WTC11 (cell line): ENCODE results near the gene ZNF814. TPM values are rescaled to one million over a fixed set of nuclear protein-coding genes. Genes with fewer than 3 reads are reported as not detected.

Experiments used
- ATAC-seq: fragments of 200-7000 bp; cut with Tn5 transposase; 2 replicates; pipeline ENCODE4 v1.10.0; 2021; ENCODE audit warnings: mild to moderate bottlenecking, moderate library complexity
- CTCF ChIA-PET: fragments of 300-600 bp; sonication (Branson Sonifier 250); formaldehyde crosslinking; loops from one replicate; lab custom pipeline; 2021; ENCODE audit warnings: antibody characterized with exemption; lab: Charles Lee
- POLR2A ChIA-PET: fragments of 350-600 bp; sonication (Branson Sonifier 250); formaldehyde crosslinking; loops from one replicate; lab custom pipeline; 2021; ENCODE audit warnings: antibody characterized with exemption; lab: Charles Lee
- DNase-seq: peaks from one replicate; pipeline ENCODE4 v3.0.0; 2021; ENCODE audit warnings: low spot score
- H3K27ac Mint-ChIP-seq: 2 replicates; pipeline ENCODE4 v1.8.0; 2021; ENCODE audit warnings: mixed read lengths
- H3K27me3 Mint-ChIP-seq: 2 replicates; pipeline ENCODE4 v1.8.0; 2021; ENCODE audit warnings: low read depth, mild to moderate bottlenecking, moderate library complexity, mixed read lengths
- H3K36me3 Mint-ChIP-seq: 2 replicates; pipeline ENCODE4 v1.8.0; 2021; ENCODE audit warnings: mixed read lengths
- H3K4me1 Mint-ChIP-seq: 2 replicates; pipeline ENCODE4 v1.8.0; 2022; ENCODE audit warnings: mixed read lengths
- H3K4me3 Mint-ChIP-seq: 2 replicates; pipeline ENCODE4 v1.8.0; 2021; ENCODE audit warnings: mild to moderate bottlenecking, moderate library complexity, mixed read lengths
- H3K9me3 Mint-ChIP-seq: 2 replicates; pipeline ENCODE4 v1.8.0; 2021; ENCODE audit warnings: mixed read lengths
- CREM ChIP-seq: sonication (generic); formaldehyde crosslinking; IDR thresholded peaks from 2 replicates; pipeline ENCODE4 v1.8.1; 2022; ENCODE audit warnings: mild to moderate bottlenecking, missing genetic modification reagents, moderate library complexity
- GABPB1 ChIP-seq: sonication (generic); formaldehyde crosslinking; IDR thresholded peaks from 2 replicates; pipeline ENCODE4 v1.8.1; 2023; ENCODE audit warnings: mild to moderate bottlenecking, missing genetic modification reagents
- JAZF1 ChIP-seq: fragments of 250-450 bp; sonication (Bioruptor Pico); IDR thresholded peaks from 2 replicates; pipeline ENCODE4 v1.9.0; 2021; ENCODE audit warnings: moderate library complexity, mild to moderate bottlenecking, inconsistent platforms
- NFE2L1 ChIP-seq: sonication (generic); formaldehyde crosslinking; IDR thresholded peaks from 2 replicates; pipeline ENCODE4 v1.8.1; 2023; ENCODE audit warnings: missing genetic modification reagents
- RELA ChIP-seq: sonication (generic); formaldehyde crosslinking; IDR thresholded peaks from 2 replicates; pipeline ENCODE4 v1.8.1; 2022; ENCODE audit warnings: missing genetic modification reagents, mild to moderate bottlenecking, borderline replicate concordance
- SMAD3 ChIP-seq: sonication (generic); formaldehyde crosslinking; IDR thresholded peaks from 2 replicates; pipeline ENCODE4 v1.8.0; 2022; ENCODE audit warnings: missing genetic modification reagents, mild to moderate bottlenecking, borderline replicate concordance
- TCF7 ChIP-seq: sonication (generic); formaldehyde crosslinking; IDR thresholded peaks from 2 replicates; pipeline ENCODE4 v1.8.0; 2022; ENCODE audit warnings: mild to moderate bottlenecking, low read depth, missing genetic modification reagents, moderate library complexity
- ZNF121 ChIP-seq: sonication (generic); formaldehyde crosslinking; IDR thresholded peaks from 2 replicates; pipeline ENCODE4 v1.8.0; 2023; ENCODE audit warnings: missing genetic modification reagents
- ZNF423 ChIP-seq: fragments of 250-450 bp; sonication (Bioruptor Pico); IDR thresholded peaks from 2 replicates; pipeline ENCODE4 v2.1.2; 2022; ENCODE audit warnings: mild to moderate bottlenecking, moderate library complexity
- ZNF671 ChIP-seq: fragments of 250-450 bp; sonication (Bioruptor Pico); IDR thresholded peaks from 2 replicates; pipeline ENCODE4 v1.8.0; 2021; ENCODE audit warnings: mild to moderate bottlenecking
- total RNA-seq: library from RNA; stranded (reverse); gene quantifications from 3 replicates; pipeline ENCODE4 v1.2.3, GENCODE V29; 2021
- TF ChIP-seq, protein P1 (sequence below): sonication (generic); formaldehyde crosslinking; IDR thresholded peaks from 2 replicates; pipeline ENCODE4 v1.8.1; 2022; ENCODE audit warnings: missing genetic modification reagents, borderline replicate concordance
- TF ChIP-seq, protein P2 (sequence below): sonication (generic); formaldehyde crosslinking; IDR thresholded peaks from 2 replicates; pipeline ENCODE4 v1.8.0; 2023; ENCODE audit warnings: mild to moderate bottlenecking, missing genetic modification reagents
- TF ChIP-seq, protein P3 (sequence below): sonication (generic); formaldehyde crosslinking; IDR thresholded peaks from 2 replicates; pipeline ENCODE4 v1.8.1; 2023; ENCODE audit warnings: mild to moderate bottlenecking, moderate library complexity, missing genetic modification reagents
- TF ChIP-seq, protein P4 (sequence below): fragments of 250-450 bp; sonication (Bioruptor Pico); IDR thresholded peaks from 2 replicates; pipeline ENCODE4 v1.9.0; 2021; ENCODE audit warnings: mild to moderate bottlenecking, borderline replicate concordance

ZNF814 gene
- total RNA-seq, 1 experiment from 2014 or later, result 60.7 TPM

DNA sequence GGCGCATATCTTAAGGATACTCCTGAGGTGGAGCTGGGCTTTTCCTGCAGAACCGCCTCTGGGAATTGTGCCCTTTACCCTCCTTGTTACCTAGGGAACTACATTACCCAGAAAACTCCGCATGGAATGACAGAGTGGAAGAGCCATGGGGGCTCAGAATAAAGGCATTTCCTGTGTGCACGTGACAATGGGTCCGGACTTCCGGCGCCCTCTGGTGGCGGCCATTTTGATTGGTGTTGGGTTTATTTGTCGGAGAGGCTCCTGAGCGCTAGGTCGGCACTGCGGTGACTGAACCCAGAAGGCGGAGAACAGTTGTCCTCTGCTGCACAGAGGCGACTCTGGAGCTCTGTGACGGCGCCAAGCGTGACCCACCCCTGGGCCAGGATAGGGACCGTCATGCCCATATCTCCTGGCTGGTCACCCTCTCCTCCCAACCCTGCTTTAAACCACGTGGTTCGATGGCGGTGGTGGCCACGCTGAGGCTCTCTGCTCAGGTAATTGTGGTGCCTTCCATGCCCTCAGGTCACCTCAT is 58.7 kb downstream of the ZNF814 start, which contains the start of gene ZNF587B (continued):
- TF ChIP-seq, protein P1, sequence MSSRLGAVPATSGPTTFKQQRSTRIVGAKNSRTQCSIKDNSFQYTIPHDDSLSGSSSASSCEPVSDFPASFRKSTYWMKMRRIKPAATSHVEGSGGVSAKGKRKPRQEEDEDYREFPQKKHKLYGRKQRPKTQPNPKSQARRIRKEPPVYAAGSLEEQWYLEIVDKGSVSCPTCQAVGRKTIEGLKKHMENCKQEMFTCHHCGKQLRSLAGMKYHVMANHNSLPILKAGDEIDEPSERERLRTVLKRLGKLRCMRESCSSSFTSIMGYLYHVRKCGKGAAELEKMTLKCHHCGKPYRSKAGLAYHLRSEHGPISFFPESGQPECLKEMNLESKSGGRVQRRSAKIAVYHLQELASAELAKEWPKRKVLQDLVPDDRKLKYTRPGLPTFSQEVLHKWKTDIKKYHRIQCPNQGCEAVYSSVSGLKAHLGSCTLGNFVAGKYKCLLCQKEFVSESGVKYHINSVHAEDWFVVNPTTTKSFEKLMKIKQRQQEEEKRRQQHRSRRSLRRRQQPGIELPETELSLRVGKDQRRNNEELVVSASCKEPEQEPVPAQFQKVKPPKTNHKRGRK (CRISPR knock-in tag), result no peak

DNA sequence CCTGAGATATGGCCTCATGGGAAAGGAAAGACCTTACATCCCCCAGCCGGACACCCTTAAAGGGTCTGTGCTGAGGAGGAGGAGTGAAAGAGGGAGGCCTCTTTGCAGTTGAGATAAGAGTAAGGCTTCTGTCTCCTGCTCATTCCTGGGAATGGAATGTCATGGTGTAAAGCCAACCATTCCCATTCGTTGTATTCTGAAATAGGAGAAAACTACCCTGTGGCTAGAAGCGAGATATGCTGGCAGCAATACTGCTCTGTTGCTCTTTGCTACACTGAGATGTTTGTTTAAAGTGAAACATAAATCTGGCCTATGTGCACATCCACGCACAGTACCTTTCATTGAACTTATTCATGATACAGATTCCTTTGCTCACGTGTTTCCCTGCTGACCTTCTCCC is 59.5 kb downstream of the ZNF814 start:
- no peak for DNase-seq
- Mint-ChIP-seq H3K4me3 (peak overlapping the region; percentile 98; the same call in 1 of the 2 replicates), H3K27me3 (no peaks in the 10 kb centered on the region), H3K4me1 (peaks cover 26% of the 10 kb centered on the region), H3K36me3 (peaks cover 23% of the 10 kb centered on the region), H3K9me3 (no peaks in the 10 kb centered on the region), H3K27ac (peak overlapping the region; percentile 98)
- ATAC-seq, result no peak
- CTCF ChIA-PET, result interaction anchor here (0.7 to 1.5 kb wide), 4 partner anchors 10 to 75 kb away, joined by 4 to 10 read pairs (median 6); partner anchors contain the start of gene ZNF552
- TF ChIP-seq ZNF121 (no peak), JAZF1 (no peak), NFE2L1 (CRISPR knock-in tag) (no peak), RELA (CRISPR knock-in tag) (no peak), TCF7 (CRISPR knock-in tag) (no peak), ZNF423 (no peak), CREM (CRISPR knock-in tag) (no peak), GABPB1 (CRISPR knock-in tag) (no peak), ZNF671 (no peak), SMAD3 (CRISPR knock-in tag) (no peak)
- TF ChIP-seq, protein P2, sequence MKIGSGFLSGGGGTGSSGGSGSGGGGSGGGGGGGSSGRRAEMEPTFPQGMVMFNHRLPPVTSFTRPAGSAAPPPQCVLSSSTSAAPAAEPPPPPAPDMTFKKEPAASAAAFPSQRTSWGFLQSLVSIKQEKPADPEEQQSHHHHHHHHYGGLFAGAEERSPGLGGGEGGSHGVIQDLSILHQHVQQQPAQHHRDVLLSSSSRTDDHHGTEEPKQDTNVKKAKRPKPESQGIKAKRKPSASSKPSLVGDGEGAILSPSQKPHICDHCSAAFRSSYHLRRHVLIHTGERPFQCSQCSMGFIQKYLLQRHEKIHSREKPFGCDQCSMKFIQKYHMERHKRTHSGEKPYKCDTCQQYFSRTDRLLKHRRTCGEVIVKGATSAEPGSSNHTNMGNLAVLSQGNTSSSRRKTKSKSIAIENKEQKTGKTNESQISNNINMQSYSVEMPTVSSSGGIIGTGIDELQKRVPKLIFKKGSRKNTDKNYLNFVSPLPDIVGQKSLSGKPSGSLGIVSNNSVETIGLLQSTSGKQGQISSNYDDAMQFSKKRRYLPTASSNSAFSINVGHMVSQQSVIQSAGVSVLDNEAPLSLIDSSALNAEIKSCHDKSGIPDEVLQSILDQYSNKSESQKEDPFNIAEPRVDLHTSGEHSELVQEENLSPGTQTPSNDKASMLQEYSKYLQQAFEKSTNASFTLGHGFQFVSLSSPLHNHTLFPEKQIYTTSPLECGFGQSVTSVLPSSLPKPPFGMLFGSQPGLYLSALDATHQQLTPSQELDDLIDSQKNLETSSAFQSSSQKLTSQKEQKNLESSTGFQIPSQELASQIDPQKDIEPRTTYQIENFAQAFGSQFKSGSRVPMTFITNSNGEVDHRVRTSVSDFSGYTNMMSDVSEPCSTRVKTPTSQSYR (CRISPR knock-in tag), result no peak
- TF ChIP-seq, protein P3, sequence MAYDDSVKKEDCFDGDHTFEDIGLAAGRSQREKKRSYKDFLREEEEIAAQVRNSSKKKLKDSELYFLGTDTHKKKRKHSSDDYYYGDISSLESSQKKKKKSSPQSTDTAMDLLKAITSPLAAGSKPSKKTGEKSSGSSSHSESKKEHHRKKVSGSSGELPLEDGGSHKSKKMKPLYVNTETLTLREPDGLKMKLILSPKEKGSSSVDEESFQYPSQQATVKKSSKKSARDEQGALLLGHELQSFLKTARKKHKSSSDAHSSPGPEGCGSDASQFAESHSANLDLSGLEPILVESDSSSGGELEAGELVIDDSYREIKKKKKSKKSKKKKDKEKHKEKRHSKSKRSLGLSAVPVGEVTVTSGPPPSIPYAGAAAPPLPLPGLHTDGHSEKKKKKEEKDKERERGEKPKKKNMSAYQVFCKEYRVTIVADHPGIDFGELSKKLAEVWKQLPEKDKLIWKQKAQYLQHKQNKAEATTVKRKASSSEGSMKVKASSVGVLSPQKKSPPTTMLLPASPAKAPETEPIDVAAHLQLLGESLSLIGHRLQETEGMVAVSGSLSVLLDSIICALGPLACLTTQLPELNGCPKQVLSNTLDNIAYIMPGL (CRISPR knock-in tag), result no peak
- TF ChIP-seq, protein P4, sequence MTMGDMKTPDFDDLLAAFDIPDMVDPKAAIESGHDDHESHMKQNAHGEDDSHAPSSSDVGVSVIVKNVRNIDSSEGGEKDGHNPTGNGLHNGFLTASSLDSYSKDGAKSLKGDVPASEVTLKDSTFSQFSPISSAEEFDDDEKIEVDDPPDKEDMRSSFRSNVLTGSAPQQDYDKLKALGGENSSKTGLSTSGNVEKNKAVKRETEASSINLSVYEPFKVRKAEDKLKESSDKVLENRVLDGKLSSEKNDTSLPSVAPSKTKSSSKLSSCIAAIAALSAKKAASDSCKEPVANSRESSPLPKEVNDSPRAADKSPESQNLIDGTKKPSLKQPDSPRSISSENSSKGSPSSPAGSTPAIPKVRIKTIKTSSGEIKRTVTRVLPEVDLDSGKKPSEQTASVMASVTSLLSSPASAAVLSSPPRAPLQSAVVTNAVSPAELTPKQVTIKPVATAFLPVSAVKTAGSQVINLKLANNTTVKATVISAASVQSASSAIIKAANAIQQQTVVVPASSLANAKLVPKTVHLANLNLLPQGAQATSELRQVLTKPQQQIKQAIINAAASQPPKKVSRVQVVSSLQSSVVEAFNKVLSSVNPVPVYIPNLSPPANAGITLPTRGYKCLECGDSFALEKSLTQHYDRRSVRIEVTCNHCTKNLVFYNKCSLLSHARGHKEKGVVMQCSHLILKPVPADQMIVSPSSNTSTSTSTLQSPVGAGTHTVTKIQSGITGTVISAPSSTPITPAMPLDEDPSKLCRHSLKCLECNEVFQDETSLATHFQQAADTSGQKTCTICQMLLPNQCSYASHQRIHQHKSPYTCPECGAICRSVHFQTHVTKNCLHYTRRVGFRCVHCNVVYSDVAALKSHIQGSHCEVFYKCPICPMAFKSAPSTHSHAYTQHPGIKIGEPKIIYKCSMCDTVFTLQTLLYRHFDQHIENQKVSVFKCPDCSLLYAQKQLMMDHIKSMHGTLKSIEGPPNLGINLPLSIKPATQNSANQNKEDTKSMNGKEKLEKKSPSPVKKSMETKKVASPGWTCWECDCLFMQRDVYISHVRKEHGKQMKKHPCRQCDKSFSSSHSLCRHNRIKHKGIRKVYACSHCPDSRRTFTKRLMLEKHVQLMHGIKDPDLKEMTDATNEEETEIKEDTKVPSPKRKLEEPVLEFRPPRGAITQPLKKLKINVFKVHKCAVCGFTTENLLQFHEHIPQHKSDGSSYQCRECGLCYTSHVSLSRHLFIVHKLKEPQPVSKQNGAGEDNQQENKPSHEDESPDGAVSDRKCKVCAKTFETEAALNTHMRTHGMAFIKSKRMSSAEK (CRISPR knock-in tag), result no peak
- POLR2A ChIA-PET, result interaction anchor here (1.0 to 1.7 kb wide), 4 partner anchors 10 to 60 kb away, joined by 3 to 10 read pairs (median 6); partner anchors contain the start of genes ZNF552, ZNF586 and ZNF587
